AG08396 (cell line): ENCODE results near the gene TVP23C.

Source experiments
- DNase-seq: peaks from one replicate; pipeline ENCODE4 v3.0.0; 2012; ENCODE audit warnings: low spot score, mixed read lengths

TVP23C gene

DNA sequence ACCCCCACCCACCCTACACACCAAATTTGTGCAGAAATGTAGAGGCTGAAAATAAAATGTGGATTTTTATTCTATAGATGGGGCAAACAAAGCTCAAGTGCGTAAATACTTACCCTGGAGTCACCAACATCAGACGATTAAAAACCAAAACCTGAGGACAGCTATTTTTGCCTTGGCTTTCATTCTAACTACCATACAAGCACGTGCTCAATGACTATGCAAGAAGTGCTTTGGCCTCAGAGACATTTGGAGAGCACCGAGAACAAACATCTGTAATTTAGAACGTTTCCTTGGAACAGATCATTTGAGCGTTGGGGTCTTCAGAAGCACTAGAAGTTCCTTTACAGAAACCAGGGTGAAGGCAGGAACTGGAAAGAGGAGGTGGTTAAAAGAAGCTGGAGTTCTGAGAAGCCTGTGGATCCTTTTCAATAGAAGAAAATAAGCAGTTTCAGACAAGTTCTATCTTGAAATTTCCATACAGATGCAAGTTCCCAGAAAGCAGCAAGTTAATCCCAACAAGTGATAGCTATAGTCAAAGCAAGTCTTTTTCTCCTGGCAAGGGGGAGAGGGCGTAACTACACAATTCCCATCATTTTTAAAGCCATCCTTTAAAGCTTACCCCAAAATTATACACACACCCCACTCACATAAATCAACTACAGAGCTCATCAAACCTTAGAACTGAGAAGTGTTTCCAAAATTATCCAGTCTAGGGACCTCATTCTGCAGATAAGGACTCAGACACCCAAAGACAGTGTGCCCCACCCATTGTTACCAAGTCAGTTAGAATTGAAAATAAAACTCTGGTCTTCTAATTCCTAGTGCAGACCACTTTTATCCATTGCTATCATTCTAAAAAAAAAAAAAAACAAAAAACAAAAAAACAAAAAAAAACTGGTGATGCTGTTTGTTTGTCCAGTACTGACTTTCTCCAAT lies 66.3 kb downstream of the TVP23C start:
- no peak for DNase-seq

DNA sequence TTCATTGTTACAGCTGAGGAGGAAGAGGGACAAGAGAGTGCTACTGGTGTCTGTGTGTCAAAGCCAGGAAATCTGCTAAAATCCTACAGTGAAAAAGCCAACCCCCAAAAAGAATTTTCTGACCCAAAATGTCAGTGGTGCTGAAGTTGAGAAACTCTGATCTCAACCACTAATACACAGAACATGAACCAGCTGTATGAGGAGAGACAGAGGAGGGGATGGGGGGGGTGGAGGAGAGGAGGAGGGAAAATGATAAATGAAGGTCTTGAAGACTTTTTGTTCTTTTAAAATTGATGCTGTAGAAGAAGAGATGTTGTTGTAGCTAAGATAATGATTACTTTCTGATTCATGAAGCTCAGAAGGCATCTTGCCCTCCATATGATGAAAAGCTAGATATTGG lies 68.5 kb downstream of the TVP23C start:
- DNase-seq: no peak

DNA sequence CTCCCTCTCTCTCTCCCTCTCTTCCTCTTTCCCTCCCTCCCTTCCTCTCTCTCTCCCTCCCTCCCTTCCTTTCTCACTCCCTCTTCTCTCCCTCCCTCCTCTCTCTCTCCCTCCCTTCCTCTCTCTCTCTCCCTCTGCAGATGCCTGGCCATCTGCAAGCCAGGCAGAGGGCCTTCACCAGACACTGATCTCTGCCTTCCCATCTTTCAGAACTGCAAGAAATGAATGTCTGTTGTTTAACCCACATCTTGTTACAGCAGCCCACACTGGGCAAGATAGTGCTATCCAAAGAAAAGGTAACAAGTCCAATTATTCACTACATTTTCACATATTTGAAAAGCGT lies 69.6 kb downstream of the TVP23C start:
- no peak for DNase-seq

DNA sequence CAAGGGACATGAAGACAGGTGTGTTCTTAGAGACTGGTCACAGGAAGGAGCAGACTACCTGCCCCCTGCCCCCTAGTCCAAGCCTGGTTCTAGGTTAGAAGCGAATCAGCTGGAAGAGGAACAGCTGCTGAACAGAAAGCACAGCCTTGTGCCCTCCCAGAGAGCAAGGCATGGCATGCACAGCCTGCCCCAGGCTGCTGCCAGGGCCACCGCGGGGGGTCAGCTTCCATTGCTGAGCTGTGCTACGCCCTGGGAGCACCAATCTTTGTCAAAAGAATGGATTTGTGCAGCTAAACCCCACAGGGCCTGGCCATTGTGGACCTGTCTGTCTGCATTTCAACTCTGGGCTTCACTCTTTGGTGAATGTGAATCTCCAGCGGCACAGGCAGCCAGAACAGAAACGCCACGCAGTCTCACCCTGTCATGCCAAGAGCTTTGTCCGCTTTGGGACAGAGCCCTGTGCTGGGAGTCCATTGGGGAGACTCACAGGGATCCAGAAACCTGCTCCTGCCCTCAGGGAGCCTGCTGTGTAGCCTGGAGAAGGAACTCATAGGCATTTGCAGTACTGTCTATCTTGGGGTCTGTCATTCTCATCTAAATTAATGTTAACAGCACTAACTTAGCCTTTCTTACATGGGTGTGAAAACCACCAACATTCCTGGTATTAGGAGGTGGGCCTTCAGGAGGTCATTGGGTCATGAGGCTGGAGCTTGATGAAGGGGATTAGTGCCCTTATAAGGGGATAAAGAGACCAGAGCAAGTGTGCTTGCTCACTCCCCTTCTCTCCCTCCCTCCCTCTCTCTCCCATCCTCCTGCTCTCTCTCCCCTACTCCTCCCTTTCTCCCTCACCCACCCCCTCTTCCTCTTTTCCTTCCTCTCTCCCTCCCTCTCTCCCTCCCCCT lies 70.2 kb downstream of the TVP23C start:
- DNase-seq: no peak

DNA sequence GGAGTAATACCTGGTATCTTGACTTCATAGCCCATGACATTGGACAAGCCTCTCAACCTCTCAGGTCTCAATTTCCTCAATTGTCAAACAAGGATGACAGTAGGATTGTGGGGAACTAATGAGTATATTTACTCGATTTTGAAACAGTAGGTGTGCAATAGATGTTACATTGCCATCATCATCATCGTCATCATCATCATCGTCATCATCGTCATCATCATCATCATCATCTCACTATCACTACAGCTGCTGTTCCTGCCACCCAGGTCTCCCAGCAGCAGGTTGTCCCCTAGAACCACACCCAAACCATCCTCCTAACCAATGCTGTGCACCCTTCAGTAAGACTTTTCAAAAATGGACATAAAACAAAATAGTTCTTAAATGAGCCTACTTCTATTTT lies 71.1 kb downstream of the TVP23C start:
- DNase-seq: no peak

DNA sequence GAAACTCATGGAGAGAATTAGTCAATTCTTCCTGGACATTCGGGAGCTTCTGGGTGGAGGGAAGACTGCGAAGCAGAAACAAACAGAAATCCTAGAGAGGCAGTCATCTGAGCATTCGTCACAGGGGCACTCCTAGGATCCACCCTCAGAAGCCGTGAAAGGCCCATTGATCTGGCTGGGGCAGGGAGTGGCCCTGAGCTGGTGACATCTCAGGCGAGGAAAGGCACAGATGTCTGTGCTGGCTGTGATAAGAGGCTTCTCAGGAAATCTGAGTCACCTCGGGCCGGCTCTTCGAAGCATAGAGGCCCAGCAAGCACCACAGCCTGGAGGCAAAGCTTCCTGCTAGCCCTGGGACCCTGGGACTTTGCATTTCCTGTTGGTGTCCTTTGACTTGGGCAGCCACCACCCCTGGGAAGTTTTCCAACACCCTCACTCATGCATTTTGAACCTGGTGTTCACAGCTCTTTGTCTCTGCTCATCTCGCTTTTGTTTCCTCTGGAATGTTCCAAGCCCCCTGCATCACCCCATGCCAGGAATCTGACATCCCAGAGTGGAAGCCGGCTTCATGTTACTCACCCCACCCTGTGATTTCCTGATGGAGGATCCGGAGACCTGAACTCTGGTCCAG lies 72.5 kb downstream of the TVP23C start:
- peak; percentile 52 for DNase-seq

DNA sequence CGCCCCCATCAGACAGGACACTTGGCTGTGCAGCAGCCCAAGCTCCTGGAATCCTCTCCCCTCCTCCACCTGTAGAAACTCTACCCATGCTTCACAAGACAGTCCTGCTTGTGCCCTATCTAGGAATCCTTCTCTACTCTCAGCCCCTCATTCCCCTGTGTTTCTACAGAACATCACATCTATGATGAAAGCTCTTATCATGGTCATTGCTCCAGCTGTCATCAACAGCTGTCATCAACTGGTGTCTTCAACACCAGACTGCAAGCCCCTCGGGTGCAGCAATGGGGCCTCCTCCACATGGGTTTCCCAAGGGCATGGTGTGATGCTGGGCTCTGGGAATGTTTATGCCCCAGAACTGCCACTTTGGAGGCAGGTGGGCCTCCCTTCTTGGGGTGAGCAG lies 74.7 kb downstream of the TVP23C start:
- DNase-seq: no peak

DNA sequence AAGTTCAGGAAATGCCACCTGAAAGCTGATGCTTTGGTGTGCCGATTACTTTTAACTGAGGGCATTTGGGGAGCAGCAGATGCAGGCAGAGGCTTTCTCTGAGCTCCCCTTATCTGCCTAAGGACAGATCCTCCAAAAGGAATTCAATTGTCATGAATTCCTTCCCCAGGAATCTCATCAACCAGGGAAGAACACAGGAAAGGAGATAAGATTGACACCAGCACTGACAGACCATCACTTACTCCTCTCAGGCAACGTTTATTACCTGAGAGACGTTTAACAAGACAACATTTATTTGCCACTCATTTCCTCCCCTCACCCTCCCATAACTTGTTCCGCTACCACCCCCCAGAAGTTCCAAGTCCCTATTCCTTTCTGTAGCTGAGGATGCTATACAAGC lies 78.2 kb downstream of the TVP23C start:
- DNase-seq: no peak

DNA sequence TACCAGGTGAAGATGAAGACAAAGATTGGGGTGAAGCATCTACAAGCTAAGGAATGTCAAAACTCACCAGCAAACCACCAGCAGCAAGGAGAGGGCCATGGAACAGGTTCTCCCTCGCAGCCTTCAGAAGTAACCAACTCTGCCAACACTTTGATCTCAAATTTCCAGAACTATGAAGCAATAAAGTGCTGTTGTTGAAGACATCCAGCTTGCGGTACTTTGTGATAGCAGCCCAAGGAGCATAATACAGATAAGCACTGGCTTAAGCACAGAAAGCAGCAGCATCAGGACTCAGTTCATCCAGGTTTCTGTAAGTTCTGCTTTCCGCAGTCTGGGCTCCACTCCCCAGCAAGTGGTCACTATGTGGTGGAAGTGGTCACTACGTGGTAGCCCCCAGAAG lies 79.9 kb downstream of the TVP23C start:
- DNase-seq: no peak

DNA sequence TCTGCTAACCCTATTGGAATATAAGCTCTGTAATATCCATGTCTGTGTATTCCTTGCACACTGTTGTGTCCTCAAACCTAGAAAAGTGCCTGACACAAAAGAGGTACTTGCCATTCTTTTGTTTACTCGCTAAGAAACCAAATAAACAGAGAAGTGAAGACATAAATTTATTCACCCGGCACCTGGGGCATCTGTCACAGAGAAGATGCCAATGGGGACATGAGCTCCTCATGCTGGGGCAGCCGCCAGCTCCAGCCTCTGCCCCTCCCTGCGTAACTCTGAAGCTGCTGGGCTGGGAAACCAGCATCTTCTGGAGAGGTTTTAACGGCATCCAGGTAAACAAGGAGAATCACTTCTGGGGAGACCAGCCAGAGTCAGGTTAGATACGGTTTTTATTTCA lies 80.8 kb downstream of the TVP23C start:
- no peak for DNase-seq

DNA sequence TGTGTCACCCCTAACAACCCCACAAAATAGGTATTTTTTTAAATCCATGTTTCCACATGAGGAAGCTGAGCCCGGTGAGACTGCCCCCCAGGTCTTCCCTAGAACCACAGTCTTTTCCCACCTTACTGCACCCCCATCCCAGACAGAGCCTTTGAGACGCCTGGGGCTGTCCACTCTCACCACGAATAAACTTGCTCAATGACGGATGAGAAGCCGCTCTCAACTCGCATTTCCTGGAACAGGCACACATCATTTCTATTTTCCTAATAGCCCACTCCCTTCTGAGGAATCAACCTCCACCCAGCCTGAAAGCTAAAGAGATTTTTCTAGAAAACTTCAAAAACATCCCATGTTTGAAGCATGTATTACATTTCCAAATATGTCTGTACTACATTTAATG lies 81.8 kb downstream of the TVP23C start:
- DNase-seq: no peak

DNA sequence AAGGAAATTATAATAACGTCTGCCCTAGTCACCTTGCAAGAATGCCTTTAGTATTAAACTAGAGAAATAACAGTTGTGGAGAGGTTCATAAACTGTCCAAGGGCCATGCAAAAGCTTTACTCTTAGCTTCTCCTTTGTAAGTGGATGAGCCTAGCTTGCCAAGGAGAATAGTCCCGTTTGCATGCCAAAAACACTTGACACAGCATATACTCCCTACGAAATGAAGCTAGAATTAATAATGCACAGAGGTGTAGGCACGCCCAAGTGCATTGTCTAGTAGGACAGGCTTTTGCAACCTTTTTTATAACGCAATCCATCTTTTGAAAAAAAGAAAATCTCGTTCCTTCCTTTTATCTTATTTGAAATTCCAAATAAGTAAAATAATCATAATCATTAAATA lies 83.1 kb downstream of the TVP23C start:
- no peak for DNase-seq

DNA sequence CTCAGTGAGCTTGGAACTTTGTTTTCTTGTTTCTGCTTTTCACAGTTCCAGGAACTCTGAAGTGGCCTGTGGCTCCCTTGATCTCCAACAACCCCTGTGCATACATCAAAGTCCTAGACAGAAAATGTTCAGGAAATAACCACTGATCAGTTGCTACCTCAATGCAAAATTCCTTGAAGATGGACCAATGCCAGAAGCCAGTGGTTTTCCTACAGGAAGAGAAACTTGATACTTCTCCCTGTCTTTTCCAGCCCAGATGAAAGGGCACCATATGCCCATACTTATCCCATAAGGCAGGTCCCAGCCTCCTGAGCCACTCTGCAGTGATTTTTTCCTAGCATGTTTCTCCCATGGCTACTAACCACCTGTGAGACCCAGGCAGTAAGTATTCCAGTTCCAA lies 83.6 kb downstream of the TVP23C start:
- DNase-seq: no peak

DNA sequence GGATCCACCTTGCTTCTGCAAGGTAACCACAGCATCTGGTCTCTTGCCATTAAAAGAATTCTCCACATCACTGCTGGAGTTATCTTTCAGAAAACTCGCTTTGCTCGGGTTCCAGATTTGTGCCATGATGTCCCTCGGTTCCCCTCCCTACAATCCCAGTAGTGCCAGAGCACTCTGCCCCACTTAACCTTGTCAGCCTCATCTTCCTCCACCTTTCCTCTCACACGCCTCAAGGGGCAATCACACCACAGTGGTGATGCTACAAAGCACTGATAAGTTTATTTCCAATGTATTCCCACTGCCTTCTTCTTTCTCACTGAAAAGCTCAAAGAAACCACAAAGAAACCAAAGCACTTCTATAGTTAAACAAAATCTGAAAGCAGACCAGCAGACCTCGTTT lies 84.4 kb downstream of the TVP23C start:
- no peak for DNase-seq

DNA sequence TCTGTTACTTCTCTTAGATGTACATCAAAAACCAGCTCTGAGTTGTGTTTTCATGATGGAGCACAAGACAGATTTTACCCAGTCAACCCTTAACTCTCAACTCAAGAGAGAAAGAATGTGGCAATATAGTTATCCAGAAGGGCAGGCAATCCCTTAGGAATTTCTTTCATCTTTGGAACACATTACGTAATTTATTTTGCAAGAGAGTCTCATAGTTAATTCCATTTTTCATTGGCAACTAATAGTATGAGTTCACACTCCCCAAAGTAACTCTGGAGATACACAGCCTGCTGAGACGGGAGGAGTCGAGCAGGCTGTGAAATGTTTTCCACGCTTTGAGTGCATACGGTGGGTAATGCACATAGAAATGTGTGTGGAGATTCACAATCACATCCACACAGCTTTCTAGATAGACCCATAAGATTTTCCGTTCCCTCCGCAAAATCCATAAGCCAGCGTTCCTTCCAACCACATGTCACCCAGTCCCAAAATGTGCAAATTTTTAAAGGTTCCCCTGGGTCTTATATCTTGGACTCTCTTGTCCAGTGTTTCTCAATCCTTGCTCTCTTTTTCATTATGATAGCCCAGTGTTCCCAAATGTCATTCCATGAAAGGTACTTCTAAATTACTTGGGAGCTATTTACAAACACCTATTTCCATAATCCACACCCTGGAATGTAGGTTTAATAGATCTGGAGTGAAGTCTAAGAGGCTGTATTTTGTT lies 87.5 kb downstream of the TVP23C start:
- peak; percentile 35 for DNase-seq

DNA sequence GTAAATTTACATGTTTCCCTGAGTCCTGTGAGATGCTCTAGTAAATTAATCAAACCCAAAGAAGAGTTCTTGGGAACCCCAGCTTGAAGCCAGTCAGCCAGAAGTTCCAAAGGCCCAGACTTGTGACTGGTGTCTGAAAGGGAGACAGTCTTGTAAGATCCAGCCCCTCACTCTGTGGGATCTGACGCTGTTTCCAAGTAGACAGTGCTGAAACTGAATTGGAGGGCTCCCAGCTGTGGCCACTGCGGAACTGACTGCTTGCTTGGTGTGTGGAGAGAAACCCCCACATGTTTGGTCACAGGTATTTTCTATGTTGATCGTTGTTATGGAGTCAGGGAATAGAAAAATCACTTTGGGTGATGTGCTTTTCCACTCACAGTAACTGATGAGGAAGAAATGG lies 90.4 kb downstream of the TVP23C start:
- no peak for DNase-seq

DNA sequence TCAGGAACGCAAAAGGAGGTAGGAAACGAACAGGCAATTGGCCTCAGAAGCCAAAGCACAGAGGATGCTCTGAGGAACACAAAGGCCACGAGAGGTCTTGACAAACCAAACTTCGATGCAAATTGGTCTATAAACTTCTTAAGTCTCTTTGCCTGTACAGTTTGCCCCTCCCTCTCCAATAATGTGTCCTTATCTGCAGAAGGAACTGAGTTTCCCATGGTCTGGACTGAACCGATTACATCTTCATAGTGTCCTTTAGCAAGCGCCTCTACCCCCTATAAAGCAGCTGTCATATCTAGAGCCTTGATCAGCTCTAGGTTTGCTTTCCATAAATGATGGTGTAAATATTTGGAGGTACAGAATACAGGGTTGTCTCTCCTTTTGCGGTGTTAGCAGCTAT lies 92.7 kb downstream of the TVP23C start:
- no peak for DNase-seq

DNA sequence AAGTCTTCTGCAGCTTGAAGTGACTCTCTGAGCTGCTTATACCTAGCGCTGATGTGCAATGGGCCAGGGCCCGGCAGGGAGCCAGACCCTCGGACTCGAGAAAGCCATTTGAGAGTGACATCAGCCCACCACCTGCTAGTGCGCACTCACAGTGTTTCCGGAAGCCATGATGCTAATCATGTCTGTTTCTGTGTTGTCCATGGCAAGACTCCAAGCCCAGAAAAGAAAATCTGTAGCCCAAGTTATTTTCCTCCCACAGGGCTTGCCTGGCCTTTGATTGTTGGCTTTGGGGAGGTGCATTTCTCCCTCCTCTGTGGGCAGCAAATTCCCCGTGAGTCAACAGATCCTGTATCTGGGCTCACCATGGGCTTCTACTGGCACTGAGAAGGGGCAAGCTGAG lies 94.0 kb downstream of the TVP23C start:
- DNase-seq: no peak

DNA sequence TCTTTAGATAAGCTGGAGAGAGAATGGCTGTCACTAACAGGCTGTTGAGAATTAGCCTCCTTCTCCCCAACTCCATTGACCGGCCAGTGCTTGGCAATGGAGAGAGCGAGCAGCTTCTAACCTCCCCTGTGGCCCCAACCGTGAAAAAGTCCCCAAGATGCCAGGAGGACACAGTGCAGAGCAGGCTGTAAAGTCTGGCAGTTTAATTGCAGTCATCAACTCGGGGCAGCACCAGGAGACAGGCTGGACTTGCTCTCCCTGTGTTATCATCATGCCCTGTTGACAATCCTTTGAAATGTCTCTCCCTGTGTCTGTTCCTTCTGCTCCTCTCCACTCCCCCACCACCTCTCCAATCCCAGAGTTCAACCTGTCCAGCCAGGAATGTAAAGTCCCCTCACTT lies 95.2 kb downstream of the TVP23C start:
- no peak for DNase-seq

DNA sequence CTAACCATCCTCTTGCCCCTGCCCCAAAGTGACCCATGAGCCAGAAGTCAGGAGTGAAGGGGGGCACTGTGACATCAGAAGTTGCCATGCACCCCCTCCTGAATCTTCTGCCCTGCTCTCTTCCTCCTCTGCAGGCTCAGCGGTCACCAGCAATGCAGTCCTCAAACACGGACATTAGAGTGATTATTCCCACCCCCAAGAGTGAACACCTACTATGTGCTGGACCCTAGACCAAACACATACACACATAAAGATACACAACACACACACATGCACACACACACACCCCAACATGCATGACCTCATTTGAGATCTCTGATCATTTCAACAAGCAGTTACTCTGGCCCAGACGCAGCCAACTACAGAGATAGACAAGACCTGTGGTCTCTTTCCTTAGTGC lies 95.7 kb downstream of the TVP23C start, which contains the start of gene CDRT4:
Gene CDRT4 (minus strand): TSS at position 30 of the 400 bp plus-strand sequence. CDS start 27,383 bp downstream, outside the sequence.
- no peak for DNase-seq

DNA sequence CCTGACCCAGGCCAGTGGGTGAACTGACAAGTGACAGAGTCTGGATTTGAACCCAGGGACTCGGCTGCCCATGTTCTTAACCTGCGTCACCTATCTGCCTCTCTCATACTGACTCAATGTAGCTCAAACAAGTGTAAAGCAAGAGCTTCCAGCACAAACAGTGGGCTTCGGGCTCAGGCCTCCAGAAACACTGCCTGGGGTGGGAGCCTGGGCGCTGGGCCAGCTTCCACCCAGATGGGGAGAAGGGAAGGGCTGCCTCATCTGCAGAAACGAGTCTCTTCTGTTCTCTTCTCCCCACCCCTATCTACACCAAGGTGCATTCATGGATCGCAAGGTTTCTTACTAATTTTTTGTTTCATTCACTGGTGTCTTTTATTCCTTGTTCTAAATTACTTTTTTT lies 97.2 kb downstream of the TVP23C start:
- DNase-seq: no peak
